HCT116 (cell line): ENCODE data around the gene UBE2E1. TPM values are rescaled to one million over a fixed set of nuclear protein-coding genes. Genes with fewer than 3 reads are reported as not detected.

Experiments
- ATAC-seq: fragments of 200-7000 bp; cut with Tn5 transposase; 2 replicates; pipeline ENCODE4 v1.9.1; 2020; ENCODE audit warnings: mild to moderate bottlenecking, moderate library complexity
- BruUV-seq: library from RNA; stranded (reverse); fragments of 400-500 nt; replicated peaks from 2 replicates; lab custom pipeline; 2021; lab: Mats Ljungman, UMichigan
- CTCF ChIA-PET: fragments of 300-600 bp; sonication (Branson Sonifier 250); formaldehyde crosslinking; loops from one replicate; lab custom pipeline; 2021; ENCODE audit warnings: antibody characterized with exemption; lab: Charles Lee
- POLR2A ChIA-PET: fragments of 300-600, 350-600 bp; sonication (Branson Sonifier 250); formaldehyde crosslinking; loops from one replicate; lab custom pipeline; 2021; ENCODE audit warnings: antibody characterized with exemption; lab: Charles Lee
- RAD21 ChIA-PET, 2 experiments: fragments of 300-600 bp; sonication (Branson Sonifier 250); formaldehyde crosslinking; loops; one replicate each; lab custom pipeline; 2023; ENCODE audit warnings: low total read pairs in 2 of 2; ENCODE audit not compliant: uncharacterized antibody in 2 of 2, unreplicated experiment in 2 of 2, low non-redundant PET in 1 of 2; lab: Charles Lee
- DNase-seq: peaks from one replicate; pipeline ENCODE4 v3.0.0-alpha.2; 2010; ENCODE audit warnings: low read depth, low spot score
- H2AFZ ChIP-seq: fragments of 200-600 bp; shearing (Covaris generic), sonication (generic); 2 replicates; pipeline ENCODE4 v1.6.1; 2017; ENCODE audit warnings: low read depth, mixed run types, mixed read lengths, antibody characterized with exemption, low read length; ENCODE audit not compliant: poor library complexity, severe bottlenecking
- H3K27ac ChIP-seq: 2 replicates; pipeline ENCODE4 v1.5.1; 2012; ENCODE audit warnings: low read depth, low read length
- H3K27me3 ChIP-seq: fragments of 200-600 bp; sonication (generic); 2 replicates; pipeline ENCODE4 v1.6.1; 2016; ENCODE audit warnings: mixed run types, low read length, mixed read lengths; ENCODE audit not compliant: insufficient read depth
- H3K36me3 ChIP-seq, 2 experiments: fragments of 200-500 bp in 1 of 2; fragments of 200-600 bp in 1 of 2; sonication (Bioruptor generic) in 1 of 2; sonication (generic) in 1 of 2; 2 replicates each; pipeline versions ENCODE4 v1.5.1 to v1.6.1; 2014 to 2016; ENCODE audit warnings: low read length in 2 of 2, inconsistent platforms in 1 of 2, mixed read lengths in 1 of 2, mixed run types in 1 of 2; ENCODE audit not compliant: insufficient read depth in 2 of 2, control insufficient read depth in 1 of 2
- H3K4me1 ChIP-seq, 2 experiments: fragments of 200-600 bp in 1 of 2; sonication (generic) in 1 of 2; 2 replicates each; pipeline versions ENCODE4 v1.5.1 to v1.6.1; 2012 to 2017; ENCODE audit warnings: low read length in 2 of 2, inconsistent platforms in 1 of 2, mild to moderate bottlenecking in 1 of 2, mixed read lengths in 1 of 2, mixed run types in 1 of 2, moderate library complexity in 1 of 2; ENCODE audit not compliant: insufficient read depth in 2 of 2, control insufficient read depth in 1 of 2
- H3K4me2 ChIP-seq: fragments of 200-600 bp; sonication (generic); 2 replicates; pipeline ENCODE4 v1.6.1; 2017; ENCODE audit warnings: mixed run types, low read length, mixed read lengths
- H3K4me3 ChIP-seq, 2 experiments: fragments of 200-600 bp in 1 of 2; sonication (generic) in 1 of 2; replicated peaks in 1 of 2; 2 replicates each; pipeline ENCODE4 v1.5.1; 2011 to 2016; ENCODE audit warnings: low read length in 2 of 2, control low read depth in 1 of 2, low read depth in 1 of 2, mild to moderate bottlenecking in 1 of 2, mixed read lengths in 1 of 2, mixed run types in 1 of 2
- H3K79me2 ChIP-seq: fragments of 200-600 bp; sonication (generic); 2 replicates; pipeline ENCODE4 v1.6.1; 2017; ENCODE audit warnings: mild to moderate bottlenecking, mixed run types, low read length, moderate library complexity, mixed read lengths; ENCODE audit not compliant: insufficient read depth
- H3K9ac ChIP-seq: fragments of 200-600 bp; sonication (generic); 2 replicates; pipeline ENCODE4 v1.6.1; 2016; ENCODE audit warnings: low read length, mixed read lengths
- H3K9me2 ChIP-seq: fragments of 200-600 bp; sonication (generic), shearing (Covaris generic); 2 replicates; pipeline ENCODE4 v1.6.1; 2017; ENCODE audit warnings: mixed run types, mild to moderate bottlenecking, moderate library complexity; ENCODE audit not compliant: insufficient read depth
- H3K9me3 ChIP-seq, 2 experiments: fragments of 200-500 bp in 1 of 2; fragments of 200-600 bp in 1 of 2; sonication (Bioruptor generic) in 1 of 2; sonication (generic) in 1 of 2; 2 replicates each; pipeline ENCODE4 v1.6.1; 2014 to 2017; ENCODE audit warnings: low read length in 2 of 2, mixed read lengths in 2 of 2, inconsistent platforms in 1 of 2, low read depth in 1 of 2, mild to moderate bottlenecking in 1 of 2, mixed run types in 1 of 2, moderate library complexity in 1 of 2; ENCODE audit not compliant: control insufficient read depth in 1 of 2, insufficient read depth in 1 of 2
- H4K20me1 ChIP-seq: fragments of 200-600 bp; sonication (generic), shearing (Covaris generic); 2 replicates; pipeline ENCODE4 v1.6.1; 2017; ENCODE audit warnings: mixed run types, mild to moderate bottlenecking, moderate library complexity; ENCODE audit not compliant: insufficient read depth
- EGR1 ChIP-seq: IDR thresholded peaks from 2 replicates; pipeline ENCODE4 v1.6.1; 2012; ENCODE audit warnings: low read depth
- EZH2 ChIP-seq: fragments of 200-600 bp; sonication (generic); IDR thresholded peaks from 2 replicates; pipeline ENCODE4 v1.6.1; 2017; ENCODE audit warnings: antibody characterized with exemption, mixed run types
- RAD21 ChIP-seq: IDR thresholded peaks from 2 replicates; pipeline ENCODE4 v1.6.1; 2012; ENCODE audit warnings: low read depth, mild to moderate bottlenecking
- ZFX ChIP-seq: fragments of 450-650 bp; IDR thresholded peaks from 2 replicates; pipeline ENCODE4 v1.6.1; 2017
- ZNF274 ChIP-seq: fragments of 200-500 bp; sonication (Bioruptor generic); IDR thresholded peaks from 2 replicates; pipeline ENCODE4 v1.6.1; 2014; ENCODE audit warnings: mild to moderate bottlenecking, low read depth, low read length, inconsistent platforms
- intact Hi-C: fragments of 100-400 bp; cut with micrococcal nuclease; formaldehyde crosslinking; loops from 2 replicates; pipeline ENCODE4 v1.10.0; 2022
- total RNA-seq: library from RNA; stranded (reverse); gene quantifications from one replicate; pipeline ENCODE4 v1.2.1, GENCODE V29; 2021; ENCODE audit not compliant: unreplicated experiment
- TF ChIP-seq, protein P1 (sequence below): IDR thresholded peaks from 2 replicates; pipeline ENCODE4 v1.6.1; 2011; ENCODE audit warnings: mild to moderate bottlenecking, low read length, moderate library complexity; ENCODE audit not compliant: insufficient replicate concordance; ENCODE audit errors: extremely low read depth
- TF ChIP-seq, protein P2 (sequence below): IDR thresholded peaks from 2 replicates; pipeline ENCODE4 v1.6.1; 2012
- TF ChIP-seq, protein P3 (sequence below), 3 experiments: fragments of 200-600 bp in 1 of 3; sonication (generic) in 1 of 3; IDR thresholded peaks in 2 of 3; conservative IDR thresholded peaks in 1 of 3; 2 replicates each; pipeline ENCODE4 v1.5.1; 2012 to 2017; ENCODE audit warnings: low read depth in 2 of 3, low read length in 2 of 3, antibody characterized with exemption in 1 of 3, borderline replicate concordance in 1 of 3, control low read depth in 1 of 3, mild to moderate bottlenecking in 1 of 3, mixed read lengths in 1 of 3, mixed run types in 1 of 3, moderate library complexity in 1 of 3; ENCODE audit not compliant: insufficient read depth in 1 of 3

UBE2E1 gene
- total RNA-seq, 1 experiment from 2014 or later, result 75.1 TPM

DNA sequence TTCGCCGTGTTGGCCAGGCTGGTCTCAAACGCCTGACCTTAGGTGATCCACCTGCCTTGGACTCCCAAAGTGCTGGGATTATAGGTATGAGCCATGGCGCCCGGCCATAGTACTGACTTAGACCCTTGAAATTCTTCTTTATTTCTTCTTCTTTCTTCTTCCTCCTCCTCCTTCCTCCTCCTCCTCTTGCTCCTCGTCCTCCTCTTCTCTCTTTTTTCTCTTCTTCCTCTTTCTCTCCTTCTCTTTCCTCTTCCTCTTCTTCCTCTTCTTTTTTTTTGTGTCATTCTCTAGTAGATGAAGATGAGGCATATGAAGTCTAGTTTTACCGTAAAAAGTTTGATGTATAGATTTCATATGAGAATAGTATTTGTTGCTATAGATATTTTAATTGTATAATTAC is 120.5 kb downstream of the UBE2E1 start (continued):
- TF ChIP-seq, protein P1, sequence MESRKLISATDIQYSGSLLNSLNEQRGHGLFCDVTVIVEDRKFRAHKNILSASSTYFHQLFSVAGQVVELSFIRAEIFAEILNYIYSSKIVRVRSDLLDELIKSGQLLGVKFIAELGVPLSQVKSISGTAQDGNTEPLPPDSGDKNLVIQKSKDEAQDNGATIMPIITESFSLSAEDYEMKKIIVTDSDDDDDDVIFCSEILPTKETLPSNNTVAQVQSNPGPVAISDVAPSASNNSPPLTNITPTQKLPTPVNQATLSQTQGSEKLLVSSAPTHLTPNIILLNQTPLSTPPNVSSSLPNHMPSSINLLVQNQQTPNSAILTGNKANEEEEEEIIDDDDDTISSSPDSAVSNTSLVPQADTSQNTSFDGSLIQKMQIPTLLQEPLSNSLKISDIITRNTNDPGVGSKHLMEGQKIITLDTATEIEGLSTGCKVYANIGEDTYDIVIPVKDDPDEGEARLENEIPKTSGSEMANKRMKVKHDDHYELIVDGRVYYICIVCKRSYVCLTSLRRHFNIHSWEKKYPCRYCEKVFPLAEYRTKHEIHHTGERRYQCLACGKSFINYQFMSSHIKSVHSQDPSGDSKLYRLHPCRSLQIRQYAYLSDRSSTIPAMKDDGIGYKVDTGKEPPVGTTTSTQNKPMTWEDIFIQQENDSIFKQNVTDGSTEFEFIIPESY, result no peak
- TF ChIP-seq EZH2 (no peak), EGR1 (no peak), ZFX (no peak)
- TF ChIP-seq, all 23 proteins: peak for 0

DNA sequence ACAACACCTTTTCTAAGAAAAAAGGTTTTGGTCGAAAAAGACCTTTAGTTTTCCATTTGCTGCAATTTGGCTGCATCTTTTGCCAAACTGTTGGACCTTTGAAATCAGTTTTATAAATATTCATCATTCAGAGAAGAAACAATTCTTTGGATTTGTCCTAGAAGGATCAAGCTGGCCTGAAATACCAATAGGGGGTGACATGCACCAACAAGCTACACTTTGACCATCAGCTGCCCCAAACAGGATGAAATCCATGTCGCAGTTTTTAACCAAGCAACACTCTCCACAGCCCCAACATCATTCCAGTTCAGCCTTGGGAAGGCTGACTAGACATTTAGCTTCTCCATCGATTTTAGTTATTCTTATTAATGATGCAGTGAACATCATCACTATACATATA is 121.0 kb downstream of the UBE2E1 start:
- Histone ChIP-seq H3K9me2 (no peaks in the 10 kb centered on the region), H3K27ac (no peak overlapping the region), H3K4me3 (no peak overlapping the region), H2AFZ (no peak overlapping the region), H3K9me3 (no peaks in the 10 kb centered on the region), H3K36me3 (no peaks in the 10 kb centered on the region), H3K27me3 (no peaks in the 10 kb centered on the region), H4K20me1 (no peaks in the 10 kb centered on the region), H3K9ac (no peak overlapping the region), H3K4me1 (peaks cover 13 to 16% of the 10 kb centered on the region in 2 experiments), H3K79me2 (no peaks in the 10 kb centered on the region), H3K4me2 (no peak overlapping the region)
- no peak for DNase-seq
- ATAC-seq, result peak; percentile 37; the same call in 1 of the 2 replicates
- no TSS peak for BruUV-seq
- ChIA-PET POLR2A (interaction anchor here (0.6 to 5.6 kb wide), 3 partner anchors 9 to 62 kb away, joined by 3 to 69 read pairs (median 4); partner anchors contain the start of genes NKIRAS1 and RPL15), RAD21 (no interaction called here), CTCF (interaction anchor here (0.9 to 1.3 kb wide), 2 partner anchors 10 to 38 kb away, joined by 3 to 4 read pairs; partner anchors contain the start of genes NKIRAS1 and RPL15)
- intact Hi-C loops, result no loop called here
- TF ChIP-seq RAD21 (peak; percentile 74), ZNF274 (no peak)
- TF ChIP-seq, protein P2, sequence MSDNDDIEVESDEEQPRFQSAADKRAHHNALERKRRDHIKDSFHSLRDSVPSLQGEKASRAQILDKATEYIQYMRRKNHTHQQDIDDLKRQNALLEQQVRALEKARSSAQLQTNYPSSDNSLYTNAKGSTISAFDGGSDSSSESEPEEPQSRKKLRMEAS, result no peak
- TF ChIP-seq, protein P3, sequence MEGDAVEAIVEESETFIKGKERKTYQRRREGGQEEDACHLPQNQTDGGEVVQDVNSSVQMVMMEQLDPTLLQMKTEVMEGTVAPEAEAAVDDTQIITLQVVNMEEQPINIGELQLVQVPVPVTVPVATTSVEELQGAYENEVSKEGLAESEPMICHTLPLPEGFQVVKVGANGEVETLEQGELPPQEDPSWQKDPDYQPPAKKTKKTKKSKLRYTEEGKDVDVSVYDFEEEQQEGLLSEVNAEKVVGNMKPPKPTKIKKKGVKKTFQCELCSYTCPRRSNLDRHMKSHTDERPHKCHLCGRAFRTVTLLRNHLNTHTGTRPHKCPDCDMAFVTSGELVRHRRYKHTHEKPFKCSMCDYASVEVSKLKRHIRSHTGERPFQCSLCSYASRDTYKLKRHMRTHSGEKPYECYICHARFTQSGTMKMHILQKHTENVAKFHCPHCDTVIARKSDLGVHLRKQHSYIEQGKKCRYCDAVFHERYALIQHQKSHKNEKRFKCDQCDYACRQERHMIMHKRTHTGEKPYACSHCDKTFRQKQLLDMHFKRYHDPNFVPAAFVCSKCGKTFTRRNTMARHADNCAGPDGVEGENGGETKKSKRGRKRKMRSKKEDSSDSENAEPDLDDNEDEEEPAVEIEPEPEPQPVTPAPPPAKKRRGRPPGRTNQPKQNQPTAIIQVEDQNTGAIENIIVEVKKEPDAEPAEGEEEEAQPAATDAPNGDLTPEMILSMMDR (IDR thresholded peaks at IDR 0.05 in 2 of 3, conservative IDR thresholded peaks at IDR 0.05 in 1 of 3; ENCODE audit: borderline replicate concordance in 1 of 3, insufficient read depth in 1 of 3, low read depth in 2 of 3, low read length in 2 of 3), result peak; percentile 26 to 39 (median 26); a peak in 3 of 6 replicates
